ENCODE results near the gene ALX4. TPM values are rescaled to one million over a fixed set of nuclear protein-coding genes. Genes with fewer than 3 reads are reported as not detected.

Gene ALX4
- total and polyA plus RNA-seq, 2 experiments from 2014 or later = not detected

GRCh38 chr11:44324749-44325525 is 15.0 kb upstream of the ALX4 start (continued):
- TF ChIP-seq ZNF462 (CRISPR knock-in tag; IDR thresholded peaks at IDR 0.05) (no peak), NANOG (IDR thresholded peaks at IDR 0.05; ENCODE audit: borderline replicate concordance) (no peak), EZH2 (IDR thresholded peaks at IDR 0.05; ENCODE audit: low read depth, unreplicated experiment) (no peak)

- Histone ChIP-seq H3K4me1 (ENCODE audit: insufficient read depth) (peaks cover 30% of the 10 kb centered on the region), H2AFZ (no peak overlapping the region), H3K27me3 (ENCODE audit: insufficient read depth) (peaks cover 100% of the 10 kb centered on the region), H3K4me3 (no peak overlapping the region), H3K79me2 (replicated peaks; ENCODE audit: insufficient read depth) (no peaks in the 10 kb centered on the region), H4K20me1 (replicated peaks; ENCODE audit: insufficient read depth) (peaks cover 11% of the 10 kb centered on the region), H3K9me2 (ENCODE audit: insufficient read depth) (no peaks in the 10 kb centered on the region), H3K27ac (ENCODE audit: low read depth) (no peak overlapping the region), H3K36me3 (ENCODE audit: insufficient read depth) (no peaks in the 10 kb centered on the region), H3F3A (replicated peaks; ENCODE audit: low read depth) (peaks cover 3% of the 10 kb centered on the region; the same call in 1 of the 2 replicates), H3K4me2 (no peak overlapping the region)
- no peak for ATAC-seq
- Mint-ChIP-seq H3K27ac (no peak overlapping the region), H3K4me1 (peaks cover 27% of the 10 kb centered on the region), H3K27me3 (ENCODE audit: insufficient read depth, low read depth, poor library complexity) (peaks cover 86% of the 10 kb centered on the region), H3K36me3 (ENCODE audit: low read depth) (no peaks in the 10 kb centered on the region), H3K9me3 (peaks cover 3% of the 10 kb centered on the region; the same call in 2 of the 3 replicates), H3K4me3 (no peak overlapping the region)
- no peak for DNase-seq (ENCODE audit: low spot score)
- TF ChIP-seq CREB1 (CRISPR knock-in tag; IDR thresholded peaks at IDR 0.05; ENCODE audit: low read depth) (no peak), EZH2 (IDR thresholded peaks at IDR 0.05; ENCODE audit: low read depth, unreplicated experiment) (no peak), EZH2phosphoT487 (IDR thresholded peaks at IDR 0.05; ENCODE audit: unreplicated experiment) (no peak), ETS1 (IDR thresholded peaks at IDR 0.05) (no peak)
- TF ChIP-seq, protein P1, sequence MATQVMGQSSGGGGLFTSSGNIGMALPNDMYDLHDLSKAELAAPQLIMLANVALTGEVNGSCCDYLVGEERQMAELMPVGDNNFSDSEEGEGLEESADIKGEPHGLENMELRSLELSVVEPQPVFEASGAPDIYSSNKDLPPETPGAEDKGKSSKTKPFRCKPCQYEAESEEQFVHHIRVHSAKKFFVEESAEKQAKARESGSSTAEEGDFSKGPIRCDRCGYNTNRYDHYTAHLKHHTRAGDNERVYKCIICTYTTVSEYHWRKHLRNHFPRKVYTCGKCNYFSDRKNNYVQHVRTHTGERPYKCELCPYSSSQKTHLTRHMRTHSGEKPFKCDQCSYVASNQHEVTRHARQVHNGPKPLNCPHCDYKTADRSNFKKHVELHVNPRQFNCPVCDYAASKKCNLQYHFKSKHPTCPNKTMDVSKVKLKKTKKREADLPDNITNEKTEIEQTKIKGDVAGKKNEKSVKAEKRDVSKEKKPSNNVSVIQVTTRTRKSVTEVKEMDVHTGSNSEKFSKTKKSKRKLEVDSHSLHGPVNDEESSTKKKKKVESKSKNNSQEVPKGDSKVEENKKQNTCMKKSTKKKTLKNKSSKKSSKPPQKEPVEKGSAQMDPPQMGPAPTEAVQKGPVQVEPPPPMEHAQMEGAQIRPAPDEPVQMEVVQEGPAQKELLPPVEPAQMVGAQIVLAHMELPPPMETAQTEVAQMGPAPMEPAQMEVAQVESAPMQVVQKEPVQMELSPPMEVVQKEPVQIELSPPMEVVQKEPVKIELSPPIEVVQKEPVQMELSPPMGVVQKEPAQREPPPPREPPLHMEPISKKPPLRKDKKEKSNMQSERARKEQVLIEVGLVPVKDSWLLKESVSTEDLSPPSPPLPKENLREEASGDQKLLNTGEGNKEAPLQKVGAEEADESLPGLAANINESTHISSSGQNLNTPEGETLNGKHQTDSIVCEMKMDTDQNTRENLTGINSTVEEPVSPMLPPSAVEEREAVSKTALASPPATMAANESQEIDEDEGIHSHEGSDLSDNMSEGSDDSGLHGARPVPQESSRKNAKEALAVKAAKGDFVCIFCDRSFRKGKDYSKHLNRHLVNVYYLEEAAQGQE (IDR thresholded peaks at IDR 0.05; ENCODE audit: unreplicated experiment) = no peak
These were observed 14.3 kb upstream of the ALX4 start for GRCh38 chr11:44324222-44324621.

Data from GM23338 (cell line).